Spleen (tissue), 7 donors: ENCODE measurements around the gene MTMR11.

ENCODE experiments used
- POLR2A ChIP-seq, 3 donors: fragments of 450-650 bp; IDR thresholded peaks; one replicate each; pipeline ENCODE4 v1.5.1; 2017; ENCODE audit warnings: antibody characterized with exemption in 3 of 3, mild to moderate bottlenecking in 1 of 3
- POLR2AphosphoS5 ChIP-seq, 3 donors: sonication (generic); formaldehyde crosslinking; IDR thresholded peaks; one replicate each; pipeline ENCODE4 v1.5.1; 2017; ENCODE audit warnings: antibody characterized with exemption in 3 of 3
- TF ChIP-seq, protein P1 (sequence below), 11 experiments: fragments of 200-600 bp in 7 of 11; fragments of 450-650 bp in 4 of 11; sonication (generic) in 4 of 11; IDR thresholded peaks in 8 of 11; conservative IDR thresholded peaks in 3 of 11; 1 replicate in 7 of 11; 2 replicates in 4 of 11; pipeline versions ENCODE4 v1.4.0 to v1.8.0; 2016 to 2021; ENCODE audit warnings: antibody characterized with exemption in 11 of 11, inconsistent platforms in 4 of 11, mild to moderate bottlenecking in 1 of 11
- donor health status: DM: no; HTN: no; CAD: no; lungs with moderate emphysema.
- donor health status: DM: no; HTN: no; CAD: no.
- donor health status: DM: no; HTN: no; CAD: no.

- TF ChIP-seq, protein P1, sequence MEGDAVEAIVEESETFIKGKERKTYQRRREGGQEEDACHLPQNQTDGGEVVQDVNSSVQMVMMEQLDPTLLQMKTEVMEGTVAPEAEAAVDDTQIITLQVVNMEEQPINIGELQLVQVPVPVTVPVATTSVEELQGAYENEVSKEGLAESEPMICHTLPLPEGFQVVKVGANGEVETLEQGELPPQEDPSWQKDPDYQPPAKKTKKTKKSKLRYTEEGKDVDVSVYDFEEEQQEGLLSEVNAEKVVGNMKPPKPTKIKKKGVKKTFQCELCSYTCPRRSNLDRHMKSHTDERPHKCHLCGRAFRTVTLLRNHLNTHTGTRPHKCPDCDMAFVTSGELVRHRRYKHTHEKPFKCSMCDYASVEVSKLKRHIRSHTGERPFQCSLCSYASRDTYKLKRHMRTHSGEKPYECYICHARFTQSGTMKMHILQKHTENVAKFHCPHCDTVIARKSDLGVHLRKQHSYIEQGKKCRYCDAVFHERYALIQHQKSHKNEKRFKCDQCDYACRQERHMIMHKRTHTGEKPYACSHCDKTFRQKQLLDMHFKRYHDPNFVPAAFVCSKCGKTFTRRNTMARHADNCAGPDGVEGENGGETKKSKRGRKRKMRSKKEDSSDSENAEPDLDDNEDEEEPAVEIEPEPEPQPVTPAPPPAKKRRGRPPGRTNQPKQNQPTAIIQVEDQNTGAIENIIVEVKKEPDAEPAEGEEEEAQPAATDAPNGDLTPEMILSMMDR (IDR thresholded peaks at IDR 0.05 in 8 of 11, conservative IDR thresholded peaks at IDR 0.05 in 3 of 11): no peak
- TF ChIP-seq POLR2AphosphoS5 (IDR thresholded peaks at IDR 0.05) (peak in 1 of 3 donors; percentile 20), POLR2A (IDR thresholded peaks at IDR 0.05) (no peak)
These were observed 52.0 kb downstream of the MTMR11 start for GRCh38 chr1:149884433-149885338.
